ENCODE data around the gene SYT1.

Gene SYT1

DNA sequence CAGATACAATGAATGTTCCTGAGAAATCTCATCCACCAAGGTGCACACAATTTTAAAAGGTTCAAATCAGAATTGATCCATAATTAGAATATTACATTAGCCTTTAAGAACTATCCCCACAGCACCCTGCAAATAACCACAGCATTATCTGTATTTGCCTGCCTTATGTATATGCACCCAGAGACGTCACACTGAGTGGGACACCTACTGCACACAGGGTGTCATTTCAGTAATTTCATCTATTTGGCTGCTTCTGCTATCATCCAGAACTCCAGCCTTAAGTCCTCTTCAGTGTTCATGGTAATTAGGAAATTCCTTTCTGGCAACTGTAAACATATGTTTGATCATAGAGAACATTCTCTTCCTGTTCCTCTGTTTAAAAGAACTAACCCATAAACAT lies 298.4 kb downstream of the SYT1 start:
- TF ChIP-seq, protein P1, sequence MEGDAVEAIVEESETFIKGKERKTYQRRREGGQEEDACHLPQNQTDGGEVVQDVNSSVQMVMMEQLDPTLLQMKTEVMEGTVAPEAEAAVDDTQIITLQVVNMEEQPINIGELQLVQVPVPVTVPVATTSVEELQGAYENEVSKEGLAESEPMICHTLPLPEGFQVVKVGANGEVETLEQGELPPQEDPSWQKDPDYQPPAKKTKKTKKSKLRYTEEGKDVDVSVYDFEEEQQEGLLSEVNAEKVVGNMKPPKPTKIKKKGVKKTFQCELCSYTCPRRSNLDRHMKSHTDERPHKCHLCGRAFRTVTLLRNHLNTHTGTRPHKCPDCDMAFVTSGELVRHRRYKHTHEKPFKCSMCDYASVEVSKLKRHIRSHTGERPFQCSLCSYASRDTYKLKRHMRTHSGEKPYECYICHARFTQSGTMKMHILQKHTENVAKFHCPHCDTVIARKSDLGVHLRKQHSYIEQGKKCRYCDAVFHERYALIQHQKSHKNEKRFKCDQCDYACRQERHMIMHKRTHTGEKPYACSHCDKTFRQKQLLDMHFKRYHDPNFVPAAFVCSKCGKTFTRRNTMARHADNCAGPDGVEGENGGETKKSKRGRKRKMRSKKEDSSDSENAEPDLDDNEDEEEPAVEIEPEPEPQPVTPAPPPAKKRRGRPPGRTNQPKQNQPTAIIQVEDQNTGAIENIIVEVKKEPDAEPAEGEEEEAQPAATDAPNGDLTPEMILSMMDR (IDR thresholded peaks at IDR 0.05; ENCODE audit: low read depth, low read length): no peak
- TF ChIP-seq POLR2A (IDR thresholded peaks at IDR 0.05; ENCODE audit: extremely low read depth, insufficient read length) (no peak), MYC (IDR thresholded peaks at IDR 0.05; ENCODE audit: low read depth, low read length) (no peak)
- TF ChIP-seq, protein P2, sequence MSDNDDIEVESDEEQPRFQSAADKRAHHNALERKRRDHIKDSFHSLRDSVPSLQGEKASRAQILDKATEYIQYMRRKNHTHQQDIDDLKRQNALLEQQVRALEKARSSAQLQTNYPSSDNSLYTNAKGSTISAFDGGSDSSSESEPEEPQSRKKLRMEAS (IDR thresholded peaks at IDR 0.05; ENCODE audit: low read depth, low read length): no peak
- no peak overlapping the region for H3K4me3 ChIP-seq (ENCODE audit: low read depth, low read length)
- no peak for DNase-seq (ENCODE audit: low read depth)

DNA sequence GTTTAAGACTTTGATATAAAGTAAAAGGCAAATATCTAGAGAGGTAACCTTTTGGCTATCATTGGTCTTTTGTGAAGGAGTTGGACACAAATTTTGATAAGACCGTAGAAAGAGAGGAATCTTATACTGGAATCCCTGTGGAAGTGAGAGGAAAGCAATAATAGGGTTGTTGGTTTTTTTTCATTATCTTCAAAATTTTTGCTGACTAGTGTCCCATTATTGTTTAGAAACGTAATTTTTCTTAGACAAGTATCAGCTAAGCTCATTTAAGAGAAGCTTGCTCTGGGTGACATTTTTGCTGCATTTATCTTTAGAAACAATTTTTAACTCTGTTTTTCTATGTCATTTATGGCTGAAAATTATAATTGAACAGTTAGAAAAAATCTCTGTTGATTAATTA lies 300.3 kb downstream of the SYT1 start:
- DNase-seq (ENCODE audit: low read depth): no peak
- H3K4me3 ChIP-seq (ENCODE audit: low read depth, low read length): no peak overlapping the region
- TF ChIP-seq MYC (IDR thresholded peaks at IDR 0.05; ENCODE audit: low read depth, low read length): no peak
- TF ChIP-seq, protein P2 (IDR thresholded peaks at IDR 0.05; ENCODE audit: low read depth, low read length): no peak
- TF ChIP-seq POLR2A (IDR thresholded peaks at IDR 0.05; ENCODE audit: extremely low read depth, insufficient read length): no peak

DNA sequence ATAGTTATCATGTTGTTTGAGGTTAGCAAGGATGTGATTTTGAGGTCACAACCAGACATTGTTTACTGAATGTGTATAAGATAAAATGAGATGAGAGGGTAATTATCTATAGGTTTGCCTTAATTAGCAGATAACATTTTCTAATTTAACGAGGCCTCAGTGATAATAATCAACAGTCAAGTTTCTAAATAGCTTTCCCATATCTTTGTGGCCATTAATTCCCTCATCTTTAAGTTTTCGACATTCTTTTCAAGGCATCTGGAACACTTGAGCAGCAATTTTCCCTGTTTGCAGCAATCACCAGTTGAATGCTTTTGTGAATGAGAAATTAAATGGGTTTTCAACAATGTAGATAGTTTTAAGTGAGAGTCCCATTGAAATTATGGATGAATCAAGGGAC lies 304.1 kb downstream of the SYT1 start:
- DNase-seq (ENCODE audit: low read depth): no peak
- no peak overlapping the region for H3K4me3 ChIP-seq (ENCODE audit: low read depth, low read length)
- TF ChIP-seq, protein P1 (IDR thresholded peaks at IDR 0.05; ENCODE audit: low read depth, low read length): no peak
- TF ChIP-seq, protein P2 (IDR thresholded peaks at IDR 0.05; ENCODE audit: low read depth, low read length): no peak
- TF ChIP-seq MYC (IDR thresholded peaks at IDR 0.05; ENCODE audit: low read depth, low read length): no peak

DNA sequence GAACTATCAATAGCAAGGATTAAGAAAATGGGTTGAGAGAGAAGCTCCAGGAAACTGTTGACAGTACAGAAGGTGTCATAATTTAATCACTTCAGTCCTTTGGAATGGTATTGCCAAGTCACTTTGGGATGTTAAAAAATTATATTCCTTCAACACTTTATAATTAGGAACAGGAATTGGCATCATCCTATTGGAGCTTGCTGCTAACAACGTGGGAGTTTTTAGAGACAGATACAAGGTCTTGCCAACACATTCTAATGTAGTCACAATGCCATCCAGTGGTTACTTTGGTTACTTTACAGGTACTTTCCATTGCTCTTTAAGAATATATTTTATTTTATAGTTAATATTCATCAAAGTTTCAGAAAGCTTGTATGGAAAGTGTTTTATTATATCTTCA lies 310.1 kb downstream of the SYT1 start:
- TF ChIP-seq POLR2A (IDR thresholded peaks at IDR 0.05; ENCODE audit: extremely low read depth, insufficient read length) (no peak), MYC (IDR thresholded peaks at IDR 0.05; ENCODE audit: low read depth, low read length) (no peak)
- TF ChIP-seq, protein P1 (IDR thresholded peaks at IDR 0.05; ENCODE audit: low read depth, low read length): no peak
- TF ChIP-seq, protein P2 (IDR thresholded peaks at IDR 0.05; ENCODE audit: low read depth, low read length): no peak
- DNase-seq (ENCODE audit: low read depth): peak; percentile 37
- no peak overlapping the region for H3K4me3 ChIP-seq (ENCODE audit: low read depth, low read length)

DNA sequence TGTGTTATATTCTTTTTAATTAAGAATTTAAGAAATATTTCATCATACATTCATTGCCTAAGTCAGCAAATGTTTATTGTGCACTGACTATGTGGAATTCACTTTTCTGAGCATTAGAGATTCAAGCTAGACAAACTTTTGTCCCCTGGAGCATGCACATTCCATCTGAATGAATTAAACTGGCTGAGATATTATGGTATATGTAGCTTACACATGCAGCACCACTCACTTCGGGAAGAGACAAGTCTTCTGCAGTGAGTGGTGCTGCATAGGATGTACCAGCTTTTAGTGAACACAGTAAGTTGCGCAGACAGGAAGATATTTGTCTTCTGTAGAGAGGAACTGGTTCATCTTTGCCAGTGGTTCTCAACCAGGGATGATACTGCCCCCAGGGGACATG lies 318.4 kb downstream of the SYT1 start:
- no peak for DNase-seq (ENCODE audit: low read depth)
- no peak overlapping the region for H3K4me3 ChIP-seq (ENCODE audit: low read depth, low read length)
- TF ChIP-seq, protein P2 (IDR thresholded peaks at IDR 0.05; ENCODE audit: low read depth, low read length): no peak
- TF ChIP-seq, protein P1 (IDR thresholded peaks at IDR 0.05; ENCODE audit: low read depth, low read length): no peak
- TF ChIP-seq POLR2A (IDR thresholded peaks at IDR 0.05; ENCODE audit: extremely low read depth, insufficient read length): no peak
- no peak for TF ChIP-seq MYC (IDR thresholded peaks at IDR 0.05; ENCODE audit: low read depth, low read length)

DNA sequence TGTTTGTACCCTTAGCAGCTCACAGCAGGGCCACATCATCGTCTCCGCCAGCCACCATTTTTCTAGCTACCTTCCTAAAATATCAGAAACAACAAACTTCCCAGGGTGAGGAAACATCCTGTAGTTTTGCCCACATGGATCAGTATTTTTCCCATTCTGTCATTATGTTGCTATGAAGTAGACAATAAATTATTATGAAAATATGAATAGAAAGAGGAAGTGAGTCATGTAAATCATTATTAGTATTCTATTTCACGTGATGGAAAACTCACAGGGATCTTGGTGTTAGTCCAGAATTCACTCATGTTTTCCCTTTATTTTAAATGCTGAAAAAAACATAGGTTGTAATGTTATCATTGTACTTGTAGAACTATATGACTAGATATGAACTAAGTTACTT lies 319.4 kb downstream of the SYT1 start:
- H3K4me3 ChIP-seq (ENCODE audit: low read depth, low read length): no peak overlapping the region
- no peak for TF ChIP-seq MYC (IDR thresholded peaks at IDR 0.05; ENCODE audit: low read depth, low read length)
- TF ChIP-seq, protein P1 (IDR thresholded peaks at IDR 0.05; ENCODE audit: low read depth, low read length): no peak
- TF ChIP-seq POLR2A (IDR thresholded peaks at IDR 0.05; ENCODE audit: extremely low read depth, insufficient read length): no peak
- TF ChIP-seq, protein P2 (IDR thresholded peaks at IDR 0.05; ENCODE audit: low read depth, low read length): no peak
- DNase-seq (ENCODE audit: low read depth): no peak
